Activated CD4-positive, alpha-beta memory T cell treated with anti-CD3 and anti-CD28 coated beads, Interleukin-2, amount 10 ng/mL, durations not matched to agents 7 days and 5 days (primary cell): ENCODE results near the gene AKAP8. TPM values are rescaled to one million over a fixed set of nuclear protein-coding genes. Genes with fewer than 3 reads are reported as not detected.

Experiments
- CTCF ChIA-PET: fragments of 350-600 bp; sonication (Branson Sonifier 250); formaldehyde crosslinking; loops from one replicate; lab custom pipeline; 2021; ENCODE audit warnings: antibody characterized with exemption, inconsistent platforms; lab: Charles Lee
- POLR2A ChIA-PET: fragments of 350-600 bp; sonication (Branson Sonifier 250); formaldehyde crosslinking; loops from one replicate; lab custom pipeline; 2021; ENCODE audit warnings: antibody characterized with exemption; lab: Charles Lee
- DNase-seq: peaks from one replicate; pipeline ENCODE4 v3.0.0-alpha.2; 2020
- H3K27ac Mint-ChIP-seq: one replicate; pipeline ENCODE4 v1.8.0; 2021; ENCODE audit warnings: mild to moderate bottlenecking, mixed read lengths
- H3K27me3 Mint-ChIP-seq: one replicate; pipeline ENCODE4 v1.8.0; 2021; ENCODE audit warnings: mixed read lengths
- H3K36me3 Mint-ChIP-seq: one replicate; pipeline ENCODE4 v1.8.0; 2021; ENCODE audit warnings: low read depth, mixed read lengths
- H3K4me1 Mint-ChIP-seq: one replicate; pipeline ENCODE4 v1.8.0; 2021; ENCODE audit warnings: mixed read lengths
- H3K4me3 Mint-ChIP-seq: one replicate; pipeline ENCODE4 v1.8.0; 2021; ENCODE audit warnings: mild to moderate bottlenecking, mixed read lengths
- H3K9me3 Mint-ChIP-seq: one replicate; pipeline ENCODE4 v1.8.0; 2021; ENCODE audit warnings: mixed read lengths
- total RNA-seq, 2 experiments: library from RNA; stranded (reverse); gene quantifications; one replicate each; pipeline ENCODE4 v1.2.3, GENCODE V29; 2021

The AKAP8 gene
- total RNA-seq, 2 experiments from 2014 or later, result 43.8 to 45.9 TPM

GRCh38 chr19:15320116-15320515 is 59.5 kb downstream of the AKAP8 start:
- POLR2A ChIA-PET, result no interaction called here
- H3K4me1 Mint-ChIP-seq, result peaks cover 73% of the 10 kb centered on the region
- H3K36me3 Mint-ChIP-seq, result peaks cover 14% of the 10 kb centered on the region
- H3K27ac Mint-ChIP-seq, result no peak overlapping the region
- no peak for DNase-seq
- no peaks in the 10 kb centered on the region for H3K27me3 Mint-ChIP-seq
- H3K9me3 Mint-ChIP-seq, result no peaks in the 10 kb centered on the region
- CTCF ChIA-PET, result no interaction called here
- no peak overlapping the region for H3K4me3 Mint-ChIP-seq

- Mint-ChIP-seq H3K27me3 (no peaks in the 10 kb centered on the region), H3K27ac (no peak overlapping the region), H3K36me3 (peaks cover 21% of the 10 kb centered on the region), H3K9me3 (no peaks in the 10 kb centered on the region), H3K4me1 (peaks cover 68% of the 10 kb centered on the region), H3K4me3 (no peak overlapping the region)
- POLR2A ChIA-PET, result interaction anchor here (1.1 kb wide), 1 partner anchor 12 kb away, joined by 3 read pairs; no protein-coding TSS in a partner anchor
- CTCF ChIA-PET, result no interaction called here
- no peak for DNase-seq
These were observed 61.3 kb downstream of the AKAP8 start for GRCh38 chr19:15318241-15318691.

GRCh38 chr19:15317392-15318071 is 62.1 kb downstream of the AKAP8 start:
- Mint-ChIP-seq H3K36me3 (peaks cover 19% of the 10 kb centered on the region), H3K27ac (no peak overlapping the region), H3K27me3 (no peaks in the 10 kb centered on the region), H3K9me3 (no peaks in the 10 kb centered on the region), H3K4me3 (no peak overlapping the region), H3K4me1 (peaks cover 68% of the 10 kb centered on the region)
- ChIA-PET POLR2A (interaction anchor here (0.7 to 1.5 kb wide), 4 partner anchors 11 to 44 kb away, joined by 3 to 8 read pairs (median 4); no protein-coding TSS in a partner anchor), CTCF (interaction anchor here (0.7 kb wide), 1 partner anchor 12 kb away, joined by 3 read pairs; no protein-coding TSS in a partner anchor)
- DNase-seq, result no peak

GRCh38 chr19:15316498-15316897 is 63.1 kb downstream of the AKAP8 start:
- POLR2A ChIA-PET, result interaction anchor here (0.7 to 1.5 kb wide), 3 partner anchors 13 to 43 kb away, joined by 3 to 8 read pairs (median 6); no protein-coding TSS in a partner anchor
- Mint-ChIP-seq H3K4me1 (peaks cover 67% of the 10 kb centered on the region), H3K36me3 (peaks cover 19% of the 10 kb centered on the region), H3K4me3 (no peak overlapping the region), H3K27ac (peak overlapping the region; percentile 5), H3K9me3 (no peaks in the 10 kb centered on the region), H3K27me3 (no peaks in the 10 kb centered on the region)
- CTCF ChIA-PET, result interaction anchor here (0.7 kb wide), 1 partner anchor 11 kb away, joined by 3 read pairs; no protein-coding TSS in a partner anchor
- no peak for DNase-seq

- H3K27ac Mint-ChIP-seq, result no peak overlapping the region
- DNase-seq, result no peak
- ChIA-PET CTCF (no interaction called here), POLR2A (no interaction called here)
- H3K36me3 Mint-ChIP-seq, result peaks cover 19% of the 10 kb centered on the region
- no peaks in the 10 kb centered on the region for H3K9me3 Mint-ChIP-seq
- H3K27me3 Mint-ChIP-seq, result no peaks in the 10 kb centered on the region
- peaks cover 59% of the 10 kb centered on the region for H3K4me1 Mint-ChIP-seq
- H3K4me3 Mint-ChIP-seq, result no peak overlapping the region
These were observed 64.5 kb downstream of the AKAP8 start for GRCh38 chr19:15315101-15315500.

GRCh38 chr19:15313649-15314279 is 65.8 kb downstream of the AKAP8 start:
- Mint-ChIP-seq H3K36me3 (peaks cover 27% of the 10 kb centered on the region), H3K27ac (no peak overlapping the region), H3K4me1 (peaks cover 57% of the 10 kb centered on the region), H3K9me3 (no peaks in the 10 kb centered on the region), H3K27me3 (no peaks in the 10 kb centered on the region), H3K4me3 (no peak overlapping the region)
- ChIA-PET POLR2A (no interaction called here), CTCF (no interaction called here)
- no peak for DNase-seq

- POLR2A ChIA-PET, result interaction anchor here (1.4 kb wide), 1 partner anchor 11 kb away, joined by 3 read pairs; no protein-coding TSS in a partner anchor
- Mint-ChIP-seq H3K9me3 (no peaks in the 10 kb centered on the region), H3K4me3 (no peak overlapping the region), H3K27ac (no peak overlapping the region), H3K27me3 (no peaks in the 10 kb centered on the region), H3K36me3 (peaks cover 21% of the 10 kb centered on the region), H3K4me1 (peaks cover 61% of the 10 kb centered on the region)
- CTCF ChIA-PET, result no interaction called here
- no peak for DNase-seq
These were observed 72.4 kb downstream of the AKAP8 start for GRCh38 chr19:15307169-15307568.

- POLR2A ChIA-PET, result interaction anchor here (1.1 to 1.7 kb wide), 5 partner anchors 12 to 28 kb away, joined by 3 to 4 read pairs (median 3); no protein-coding TSS in a partner anchor
- CTCF ChIA-PET, result interaction anchor here (1.0 kb wide), 1 partner anchor 11 kb away, joined by 3 read pairs; no protein-coding TSS in a partner anchor
- DNase-seq, result no peak
- Mint-ChIP-seq H3K4me1 (peaks cover 65% of the 10 kb centered on the region), H3K9me3 (no peaks in the 10 kb centered on the region), H3K27ac (no peak overlapping the region), H3K4me3 (no peak overlapping the region), H3K27me3 (no peaks in the 10 kb centered on the region), H3K36me3 (peaks cover 15% of the 10 kb centered on the region)
These were observed 73.8 kb downstream of the AKAP8 start for GRCh38 chr19:15305582-15306334.

- Mint-ChIP-seq H3K4me1 (peaks cover 68% of the 10 kb centered on the region), H3K4me3 (no peak overlapping the region), H3K27ac (peak overlapping the region; percentile 55), H3K9me3 (no peaks in the 10 kb centered on the region), H3K27me3 (no peaks in the 10 kb centered on the region), H3K36me3 (peaks cover 10% of the 10 kb centered on the region)
- ChIA-PET CTCF (no interaction called here), POLR2A (interaction anchor here (0.9 to 1.9 kb wide), 4 partner anchors 13 to 76 kb away, joined by 3 to 8 read pairs (median 3); partner anchors contain the start of gene AKAP8)
- no peak for DNase-seq
These were observed 75.4 kb downstream of the AKAP8 start for GRCh38 chr19:15304140-15304705.

Other genes starting within 250 kb of the AKAP8 start
- gene NOTCH3, start 178.8 kb downstream of the AKAP8 start, total RNA-seq, result not detected
- under 1 TPM in 1 of 2 experiments, not detected in 1; 0.20 TPM for gene EPHX3, start 147.3 kb downstream of the AKAP8 start, total RNA-seq
- 100 to 1,000 TPM; 103 to 110 TPM for gene BRD4, start 47.2 kb downstream of the AKAP8 start, total RNA-seq
- gene AKAP8L, start 39.2 kb upstream of the AKAP8 start, total RNA-seq, result 10 to 100 TPM; 96.3 to 98.2 TPM
- gene WIZ, start 70.2 kb upstream of the AKAP8 start, total RNA-seq, result 10 to 100 TPM; 25.3 to 25.4 TPM
- gene RASAL3, start 84.8 kb upstream of the AKAP8 start, total RNA-seq, result 100 to 1,000 TPM; 174 to 179 TPM
- under 1 TPM; 0.08 to 0.10 TPM for gene PGLYRP2, start 99.7 kb upstream of the AKAP8 start, total RNA-seq
- 1 to 10 TPM; 1.4 TPM for gene CYP4F22, start 128.7 kb upstream of the AKAP8 start, total RNA-seq
- not detected for gene CYP4F8, start 235.4 kb upstream of the AKAP8 start, total RNA-seq